Measurements from ENCODE around the gene RAB3C. TPM values are rescaled to one million over a fixed set of nuclear protein-coding genes. Genes with fewer than 3 reads are reported as not detected.

RAB3C gene
- total RNA-seq, 2 experiments from 2014 or later: not detected

GRCh38 chr5:58786035-58786434, 203.2 kb downstream of the RAB3C start:
- Histone ChIP-seq H3K27ac (ENCODE audit: low read depth in 1 of 2, low read length in 2 of 2) (no peak overlapping the region), H3K4me3 (ENCODE audit: low read length) (no peak overlapping the region), H3K9me3 (ENCODE audit: control insufficient read depth in 1 of 2, insufficient read depth in 1 of 2, low read length in 2 of 2) (no peaks in the 10 kb centered on the region), H3K27me3 (ENCODE audit: control insufficient read depth in 1 of 2, insufficient read depth in 2 of 2, low read length in 2 of 2) (peaks cover 0 to 5% of the 10 kb centered on the region in 2 experiments), H3K36me3 (ENCODE audit: insufficient read depth, low read length) (no peaks in the 10 kb centered on the region), H3K4me1 (ENCODE audit: insufficient read depth, low read length) (no peaks in the 10 kb centered on the region)
- Mint-ChIP-seq H3K4me1 (ENCODE audit: low read depth) (no peaks in the 10 kb centered on the region), H3K27me3 (peaks cover 24% of the 10 kb centered on the region), H3K27ac (no peak overlapping the region), H3K36me3 (ENCODE audit: low read depth) (no peaks in the 10 kb centered on the region), H3K9me3 (no peaks in the 10 kb centered on the region), H3K4me3 (no peak overlapping the region)
- ChIA-PET POLR2A (no interaction called here), CTCF (no interaction called here)
- intact Hi-C loops (cut with DNase I, micrococcal nuclease): no loop called here
- DNase-seq (no peak), ATAC-seq (ENCODE audit: poor library complexity) (no peak)
- no peak for TF ChIP-seq CTCF (IDR thresholded peaks at IDR 0.05)

GRCh38 chr5:58786711-58787303, 203.9 kb downstream of the RAB3C start:
- ChIA-PET POLR2A (no interaction called here), CTCF (no interaction called here)
- Mint-ChIP-seq H3K27me3 (peaks cover 22% of the 10 kb centered on the region), H3K4me1 (ENCODE audit: low read depth) (no peaks in the 10 kb centered on the region), H3K36me3 (ENCODE audit: low read depth) (no peaks in the 10 kb centered on the region), H3K4me3 (no peak overlapping the region), H3K9me3 (no peaks in the 10 kb centered on the region), H3K27ac (no peak overlapping the region)
- no peak for TF ChIP-seq CTCF (IDR thresholded peaks at IDR 0.05)
- no peaks in the 10 kb centered on the region for H3K36me3 ChIP-seq (ENCODE audit: insufficient read depth, low read length)
- intact Hi-C loops (cut with DNase I, micrococcal nuclease): no loop called here
- no peak overlapping the region for H3K4me3 ChIP-seq (ENCODE audit: low read length)
- ATAC-seq (ENCODE audit: poor library complexity): no peak
- no peak for DNase-seq
- peaks cover 0 to 5% of the 10 kb centered on the region in 2 experiments for H3K27me3 ChIP-seq (ENCODE audit: control insufficient read depth in 1 of 2, insufficient read depth in 2 of 2, low read length in 2 of 2)
- H3K4me1 ChIP-seq (ENCODE audit: insufficient read depth, low read length): no peaks in the 10 kb centered on the region
- no peak overlapping the region for H3K27ac ChIP-seq (ENCODE audit: low read depth in 1 of 2, low read length in 2 of 2)
- no peaks in the 10 kb centered on the region for H3K9me3 ChIP-seq (ENCODE audit: control insufficient read depth in 1 of 2, insufficient read depth in 1 of 2, low read length in 2 of 2)

- no peaks in the 10 kb centered on the region for H3K36me3 ChIP-seq (ENCODE audit: insufficient read depth, low read length)
- no peak overlapping the region for H3K27ac ChIP-seq (ENCODE audit: low read depth in 1 of 2, low read length in 2 of 2)
- Mint-ChIP-seq H3K27me3 (peaks cover 18% of the 10 kb centered on the region), H3K9me3 (no peaks in the 10 kb centered on the region), H3K4me1 (ENCODE audit: low read depth) (no peaks in the 10 kb centered on the region), H3K4me3 (no peak overlapping the region), H3K27ac (no peak overlapping the region), H3K36me3 (ENCODE audit: low read depth) (no peaks in the 10 kb centered on the region)
- no peaks in the 10 kb centered on the region for H3K9me3 ChIP-seq (ENCODE audit: control insufficient read depth in 1 of 2, insufficient read depth in 1 of 2, low read length in 2 of 2)
- H3K4me1 ChIP-seq (ENCODE audit: insufficient read depth, low read length): no peaks in the 10 kb centered on the region
- ChIA-PET CTCF (no interaction called here), POLR2A (no interaction called here)
- no peak overlapping the region for H3K4me3 ChIP-seq (ENCODE audit: low read length)
- intact Hi-C loops (cut with DNase I, micrococcal nuclease): no loop called here
- H3K27me3 ChIP-seq (ENCODE audit: control insufficient read depth in 1 of 2, insufficient read depth in 2 of 2, low read length in 2 of 2): peaks cover 0 to 5% of the 10 kb centered on the region in 2 experiments
- no peak for TF ChIP-seq CTCF (IDR thresholded peaks at IDR 0.05)
- DNase-seq: no peak
- no peak for ATAC-seq (ENCODE audit: poor library complexity)
These were observed 205.1 kb downstream of the RAB3C start for GRCh38 chr5:58787987-58788386.

Data from CD4-positive, alpha-beta T cell (primary cell).